Anterior cingulate cortex (tissue), 58 donors: Measurements from ENCODE around the gene SLC37A4.
A peak's percentile ranks its signal among the peaks of the same experiment; 100 is the strongest.

ENCODE experiments used
- DNase-seq, 58 donors: peaks; one replicate each; lab custom pipeline; 2025; lab: John Stamatoyannopoulos, UW

Gene SLC37A4

DNA sequence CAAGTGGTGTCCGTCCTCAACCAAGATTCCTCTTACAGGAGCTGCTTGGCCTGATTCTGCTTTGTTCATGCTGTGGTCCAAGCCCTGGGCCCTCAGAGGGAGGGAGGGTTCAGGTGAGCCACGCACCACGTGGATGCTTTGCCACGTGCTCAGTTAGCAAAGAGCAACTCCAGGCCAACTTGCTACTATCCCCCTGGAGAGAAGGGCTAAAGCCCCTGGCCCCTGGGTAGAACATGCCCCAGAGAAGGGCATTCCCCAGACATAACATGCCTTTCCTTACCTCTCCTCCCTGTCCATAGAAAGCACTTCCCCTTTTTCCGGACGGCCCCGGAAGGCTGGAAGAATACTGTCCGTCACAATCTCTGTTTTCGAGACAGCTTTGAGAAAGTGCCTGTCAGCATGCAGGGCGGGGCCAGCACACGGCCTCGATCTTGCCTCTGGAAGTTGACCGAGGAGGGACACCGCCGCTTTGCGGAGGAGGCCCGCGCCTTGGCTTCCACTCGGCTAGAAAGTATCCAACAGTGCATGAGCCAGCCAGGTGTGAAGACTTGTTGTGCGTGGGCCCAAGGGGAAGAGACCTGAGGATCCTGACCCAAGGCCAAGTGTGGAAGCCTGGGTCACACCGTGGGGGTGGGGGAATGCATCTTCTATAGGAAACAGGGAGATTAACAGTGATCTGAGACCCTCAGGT lies 50.3 kb downstream of the SLC37A4 start:
- DNase-seq, result peak in 6 of 58 donors; percentile 2 to 11 (median 4)

DNA sequence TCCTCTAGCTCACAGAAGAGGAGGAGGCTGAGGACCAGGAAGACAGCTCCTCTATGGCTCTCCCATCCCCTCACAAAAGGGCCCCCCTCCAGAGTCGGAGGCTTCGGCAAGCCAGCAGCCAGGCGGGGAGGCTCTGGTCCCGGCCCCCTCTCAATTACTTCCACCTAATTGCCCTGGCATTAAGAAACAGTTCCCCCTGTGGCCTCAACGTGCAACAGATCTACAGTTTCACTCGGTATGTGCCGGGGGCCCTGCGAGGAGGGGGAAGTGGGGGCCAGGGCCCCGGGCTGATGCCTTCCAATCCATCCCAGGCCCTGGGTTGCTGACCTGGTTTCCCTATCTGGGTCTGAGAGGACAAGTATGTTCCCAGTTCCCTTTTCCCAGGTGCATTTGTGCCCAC lies 51.2 kb downstream of the SLC37A4 start:
- no peak for DNase-seq

DNA sequence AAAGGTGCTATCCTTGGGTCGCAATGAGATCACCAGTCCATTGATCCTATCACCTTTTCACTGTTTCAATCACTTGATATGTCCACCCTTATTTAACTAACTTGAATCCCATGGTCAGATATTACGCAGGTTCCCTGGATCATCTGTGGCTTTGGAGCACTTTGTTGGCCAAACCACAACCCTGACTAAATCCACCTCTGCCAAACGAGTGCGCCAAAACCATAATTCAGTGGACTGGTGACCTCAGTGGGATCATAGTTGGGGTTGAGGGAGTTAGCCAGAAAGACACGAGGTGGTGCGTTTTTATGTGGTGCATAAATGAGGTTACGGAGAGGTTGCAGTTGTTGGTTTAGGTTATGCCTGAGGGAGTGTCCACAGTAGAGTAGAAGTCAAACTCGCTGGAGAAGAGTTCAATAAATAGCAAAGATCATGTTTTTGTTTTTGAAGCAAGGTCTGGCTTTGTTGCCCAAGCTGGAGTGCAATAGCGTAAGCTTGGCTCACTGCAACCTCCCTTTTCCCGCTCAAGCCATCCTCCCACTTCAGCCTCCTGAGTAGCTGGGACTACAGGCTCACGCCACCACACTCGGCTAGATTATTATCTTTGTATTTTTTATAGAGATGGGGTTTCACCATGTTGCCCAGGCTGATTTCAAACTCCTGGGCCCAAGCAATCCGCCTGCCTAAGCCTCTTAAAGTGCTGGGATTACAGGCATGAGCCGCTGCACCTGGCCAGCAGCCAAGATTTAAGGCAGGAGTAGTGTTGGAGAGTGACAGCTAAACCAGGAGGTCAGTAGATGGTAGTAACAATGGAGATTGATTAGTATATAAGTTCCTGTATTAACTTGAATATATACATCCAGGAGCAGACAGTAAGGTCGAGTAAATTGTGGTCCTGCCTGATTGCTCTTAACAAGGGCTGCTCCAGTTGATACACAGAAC lies 54.6 kb downstream of the SLC37A4 start:
- no peak for DNase-seq
